SU-DHL-6 (cell line): ENCODE data around the gene XIRP1.

Experiments
- H2AFZ ChIP-seq: fragments of 200-600 bp; sonication (generic); 2 replicates; pipeline ENCODE4 v1.6.1; 2014; ENCODE audit warnings: low read depth, mild to moderate bottlenecking, moderate library complexity, mixed read lengths, antibody characterized with exemption, low read length; ENCODE audit not compliant: severe bottlenecking
- H3F3A ChIP-seq: fragments of 200-600 bp; shearing (Covaris generic); 2 replicates; pipeline ENCODE4 v1.6.0; 2016; ENCODE audit warnings: antibody characterized with exemption, mild to moderate bottlenecking; ENCODE audit not compliant: insufficient read depth
- H3K27ac ChIP-seq: fragments of 200-600 bp; sonication (generic); 2 replicates; pipeline ENCODE4 v1.5.1; 2016; ENCODE audit warnings: low read depth, mild to moderate bottlenecking, low read length, moderate library complexity, mixed read lengths
- H3K27me3 ChIP-seq: fragments of 200-600 bp; sonication (generic), shearing (Covaris generic); 2 replicates; pipeline ENCODE4 v1.6.0; 2014; ENCODE audit warnings: mild to moderate bottlenecking, low read length
- H3K36me3 ChIP-seq: fragments of 200-600 bp; sonication (generic); 2 replicates; pipeline ENCODE4 v1.6.1; 2014; ENCODE audit warnings: mild to moderate bottlenecking, low read length, mixed read lengths
- H3K4me2 ChIP-seq: fragments of 300-600, 200-600 bp; shearing (Covaris generic), sonication (generic); 2 replicates; pipeline ENCODE4 v1.6.0; 2014; ENCODE audit warnings: low read length, low read depth, mild to moderate bottlenecking; ENCODE audit not compliant: poor library complexity, severe bottlenecking
- H3K4me3 ChIP-seq: fragments of 200-600 bp; sonication (generic); 2 replicates; pipeline ENCODE4 v1.5.1; 2014; ENCODE audit warnings: antibody characterized with exemption, low read length, mild to moderate bottlenecking, mixed read lengths; ENCODE audit not compliant: insufficient read depth, poor library complexity, severe bottlenecking
- H3K79me2 ChIP-seq: fragments of 200-600 bp; sonication (generic); 2 replicates; pipeline ENCODE4 v1.6.1; 2014; ENCODE audit warnings: mild to moderate bottlenecking, low read length, moderate library complexity; ENCODE audit not compliant: insufficient read depth
- H3K9ac ChIP-seq: fragments of 200-600 bp; sonication (generic); 2 replicates; pipeline ENCODE4 v1.7.0; 2014; ENCODE audit warnings: mild to moderate bottlenecking, low read length
- H3K9me2 ChIP-seq: fragments of 200-600 bp; sonication (generic); replicated peaks from 2 replicates; pipeline ENCODE4 v1.6.1; 2014; ENCODE audit warnings: low read length; ENCODE audit not compliant: insufficient read depth
- H3K9me3 ChIP-seq: fragments of 200-600 bp; sonication (generic); 2 replicates; pipeline ENCODE4 v1.6.1; 2014; ENCODE audit warnings: low read length, mixed read lengths; ENCODE audit not compliant: insufficient read depth
- H4K20me1 ChIP-seq: fragments of 200-600 bp; sonication (generic); 2 replicates; pipeline ENCODE4 v1.6.1; 2014; ENCODE audit warnings: low read depth, mild to moderate bottlenecking, antibody characterized with exemption, low read length, moderate library complexity, mixed read lengths
- EZH2phosphoT487 ChIP-seq: fragments of 200-600 bp; sonication (generic), shearing (Covaris generic); conservative IDR thresholded peaks from 2 replicates; pipeline ENCODE4 v1.6.1; 2018; ENCODE audit warnings: mild to moderate bottlenecking, antibody characterized with exemption, low read length, moderate library complexity, mixed read lengths
- TF ChIP-seq, protein P1 (sequence below): fragments of 200-600 bp; sonication (generic); IDR thresholded peaks from one replicate; pipeline ENCODE4 v1.5.1; 2017; ENCODE audit warnings: antibody characterized with exemption, mild to moderate bottlenecking, low read length, moderate library complexity; ENCODE audit not compliant: insufficient read depth, poor library complexity, severe bottlenecking

The XIRP1 gene

DNA sequence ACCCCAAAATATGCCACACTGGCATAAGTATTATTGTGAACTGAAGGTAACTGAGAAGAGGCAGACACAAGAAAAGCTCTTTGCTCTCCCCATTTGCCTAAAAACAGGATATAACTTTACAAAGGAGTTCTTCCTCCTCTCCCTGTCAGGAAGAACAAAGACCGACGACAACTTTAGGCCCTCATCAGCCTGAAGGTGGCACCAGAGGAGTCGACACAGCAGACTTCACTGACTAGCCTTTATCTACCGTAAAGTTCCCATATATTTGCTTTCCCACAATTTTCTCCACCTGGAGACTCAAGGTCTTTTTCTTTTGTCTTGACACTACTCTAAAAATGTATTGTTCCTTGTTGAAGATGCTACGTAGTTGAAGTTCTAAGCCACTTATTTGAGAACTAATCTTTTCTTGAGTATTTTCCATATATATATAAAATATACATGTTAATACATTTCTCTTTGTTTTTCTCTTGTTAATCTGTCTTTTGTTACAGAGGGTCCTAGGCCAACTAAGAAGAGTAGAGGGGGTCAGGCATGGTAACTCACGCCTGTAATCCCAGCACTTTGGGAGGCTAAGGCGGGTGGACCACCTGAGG, 16.2 kb upstream of the XIRP1 start:
- no peaks in the 10 kb centered on the region for H3K9me2 ChIP-seq
- H3K79me2 ChIP-seq = no peaks in the 10 kb centered on the region
- no peak overlapping the region for H2AFZ ChIP-seq
- no peaks in the 10 kb centered on the region for H3K27me3 ChIP-seq
- no peak overlapping the region for H3K4me3 ChIP-seq
- H3K9ac ChIP-seq = no peak overlapping the region
- no peak overlapping the region for H3K4me2 ChIP-seq
- no peaks in the 10 kb centered on the region for H3K36me3 ChIP-seq
- H3K27ac ChIP-seq = no peak overlapping the region
- no peaks in the 10 kb centered on the region for H4K20me1 ChIP-seq
- H3F3A ChIP-seq = no peaks in the 10 kb centered on the region
- H3K9me3 ChIP-seq = no peaks in the 10 kb centered on the region
- TF ChIP-seq, protein P1, sequence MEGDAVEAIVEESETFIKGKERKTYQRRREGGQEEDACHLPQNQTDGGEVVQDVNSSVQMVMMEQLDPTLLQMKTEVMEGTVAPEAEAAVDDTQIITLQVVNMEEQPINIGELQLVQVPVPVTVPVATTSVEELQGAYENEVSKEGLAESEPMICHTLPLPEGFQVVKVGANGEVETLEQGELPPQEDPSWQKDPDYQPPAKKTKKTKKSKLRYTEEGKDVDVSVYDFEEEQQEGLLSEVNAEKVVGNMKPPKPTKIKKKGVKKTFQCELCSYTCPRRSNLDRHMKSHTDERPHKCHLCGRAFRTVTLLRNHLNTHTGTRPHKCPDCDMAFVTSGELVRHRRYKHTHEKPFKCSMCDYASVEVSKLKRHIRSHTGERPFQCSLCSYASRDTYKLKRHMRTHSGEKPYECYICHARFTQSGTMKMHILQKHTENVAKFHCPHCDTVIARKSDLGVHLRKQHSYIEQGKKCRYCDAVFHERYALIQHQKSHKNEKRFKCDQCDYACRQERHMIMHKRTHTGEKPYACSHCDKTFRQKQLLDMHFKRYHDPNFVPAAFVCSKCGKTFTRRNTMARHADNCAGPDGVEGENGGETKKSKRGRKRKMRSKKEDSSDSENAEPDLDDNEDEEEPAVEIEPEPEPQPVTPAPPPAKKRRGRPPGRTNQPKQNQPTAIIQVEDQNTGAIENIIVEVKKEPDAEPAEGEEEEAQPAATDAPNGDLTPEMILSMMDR = peak; percentile 48
- TF ChIP-seq EZH2phosphoT487 = no peak

DNA sequence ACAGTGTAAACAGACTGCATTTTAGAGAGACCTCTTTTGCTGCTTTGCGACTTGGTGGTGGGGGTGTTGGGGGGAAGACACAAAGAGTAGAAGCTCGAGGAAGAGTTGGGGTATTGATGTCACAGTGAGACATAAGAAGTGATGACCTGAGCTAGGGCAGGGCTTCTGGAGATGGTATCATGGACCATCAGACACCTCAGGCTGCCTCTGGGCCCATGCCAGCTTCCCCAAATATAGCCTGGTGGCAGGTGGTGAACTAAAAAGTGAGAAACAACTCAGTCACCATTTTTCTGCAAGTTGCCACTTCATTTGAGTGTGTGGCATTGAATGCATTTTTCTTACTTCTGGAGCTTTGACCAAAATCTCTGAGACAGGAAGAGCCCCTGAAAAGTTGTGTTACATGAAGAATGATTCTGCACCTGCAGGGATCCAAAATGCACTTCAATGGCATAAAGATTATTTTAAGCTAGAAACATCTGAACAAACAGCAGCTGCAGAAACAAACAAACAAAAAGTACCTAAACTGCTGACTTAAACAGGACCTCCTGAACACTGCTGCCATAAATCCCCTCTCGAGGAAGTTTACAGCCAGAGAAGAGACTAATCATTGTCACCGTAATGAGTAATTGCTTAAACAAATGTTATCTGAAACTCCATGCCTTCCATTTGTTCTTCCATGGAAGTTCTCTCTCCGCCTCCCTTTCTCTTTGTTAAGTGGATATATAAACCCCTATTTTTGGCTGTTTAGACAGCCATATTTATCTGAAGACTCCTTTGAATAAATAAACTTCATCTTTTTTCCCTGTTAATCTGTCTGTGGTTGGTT, 15.2 kb upstream of the XIRP1 start:
- no peak for TF ChIP-seq EZH2phosphoT487
- TF ChIP-seq, protein P1 = no peak

DNA sequence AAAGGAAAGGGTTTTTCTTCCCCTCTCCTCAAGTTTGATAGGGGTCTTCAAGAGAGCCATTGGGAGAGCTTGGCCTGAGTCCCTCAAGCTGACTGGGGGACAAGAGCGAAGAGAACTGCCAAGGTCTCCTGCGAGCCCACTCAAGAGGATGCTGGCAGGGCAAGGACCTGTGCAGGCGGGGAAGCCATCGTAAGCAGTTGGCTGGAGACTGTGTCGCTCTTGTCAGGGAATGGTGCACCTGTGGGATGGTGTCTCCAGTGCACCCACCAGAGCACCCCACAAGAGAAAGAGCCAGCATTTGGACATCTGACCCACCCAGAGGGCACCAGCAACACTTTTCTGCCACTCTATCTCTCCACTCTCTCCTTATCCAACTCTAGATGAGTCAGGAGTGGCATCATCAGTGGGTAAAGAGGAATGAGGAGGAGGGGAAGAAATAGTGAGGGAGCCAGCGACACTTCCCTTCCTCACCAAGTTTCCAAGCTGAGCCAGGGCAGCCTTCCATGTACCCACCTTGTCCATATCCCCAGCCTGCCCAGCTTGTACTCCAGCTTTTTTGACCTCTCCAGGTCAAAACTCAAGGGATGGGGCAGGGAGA, 13.6 kb upstream of the XIRP1 start:
- H3K9me2 ChIP-seq = no peaks in the 10 kb centered on the region
- no peak overlapping the region for H3K27ac ChIP-seq
- H3K27me3 ChIP-seq = no peaks in the 10 kb centered on the region
- H2AFZ ChIP-seq = no peak overlapping the region
- no peaks in the 10 kb centered on the region for H3K79me2 ChIP-seq
- TF ChIP-seq, protein P1 = no peak
- no peak for TF ChIP-seq EZH2phosphoT487
- H3K9me3 ChIP-seq = no peaks in the 10 kb centered on the region
- no peaks in the 10 kb centered on the region for H3K36me3 ChIP-seq
- H3F3A ChIP-seq = no peaks in the 10 kb centered on the region
- no peaks in the 10 kb centered on the region for H4K20me1 ChIP-seq
- H3K9ac ChIP-seq = no peak overlapping the region
- H3K4me3 ChIP-seq = no peak overlapping the region
- no peak overlapping the region for H3K4me2 ChIP-seq

More for the DNA sequence above, 15.2 kb upstream of the XIRP1 start:
- H3K9me2 ChIP-seq = no peaks in the 10 kb centered on the region
- no peaks in the 10 kb centered on the region for H3K27me3 ChIP-seq
- H3K79me2 ChIP-seq = no peaks in the 10 kb centered on the region
- no peaks in the 10 kb centered on the region for H3K9me3 ChIP-seq
- H3K9ac ChIP-seq = no peak overlapping the region
- H3K4me3 ChIP-seq = no peak overlapping the region
- no peak overlapping the region for H2AFZ ChIP-seq
- H3F3A ChIP-seq = no peaks in the 10 kb centered on the region
- H3K36me3 ChIP-seq = no peaks in the 10 kb centered on the region
- H3K4me2 ChIP-seq = no peak overlapping the region
- no peak overlapping the region for H3K27ac ChIP-seq
- H4K20me1 ChIP-seq = no peaks in the 10 kb centered on the region
